AG10803 (cell line): ENCODE data around the gene GPATCH1.
A peak's percentile ranks its signal among the peaks of the same experiment; 100 is the strongest.
"Not testable (repeated sequence)": the region's sequence is repeated elsewhere in the genome, so short reads cannot be mapped to it uniquely, and the experiment has no call there.

Source experiments
- DNase-seq: peaks from one replicate; pipeline ENCODE4 v3.0.0; 2010; ENCODE audit warnings: low read depth
- H3K4me3 ChIP-seq: 2 replicates; pipeline ENCODE4 v1.5.1; 2011; ENCODE audit warnings: mild to moderate bottlenecking, low read length, control low read depth
- TF ChIP-seq, protein P1 (sequence below): conservative IDR thresholded peaks from 2 replicates; pipeline ENCODE4 v1.5.1; 2011; ENCODE audit warnings: mild to moderate bottlenecking, low read length, control low read depth, inconsistent platforms

The GPATCH1 gene

GRCh38 chr19:33040994-33041827, 39.8 kb upstream of the GPATCH1 start:
- DNase-seq: peak; percentile 29
- TF ChIP-seq, protein P1, sequence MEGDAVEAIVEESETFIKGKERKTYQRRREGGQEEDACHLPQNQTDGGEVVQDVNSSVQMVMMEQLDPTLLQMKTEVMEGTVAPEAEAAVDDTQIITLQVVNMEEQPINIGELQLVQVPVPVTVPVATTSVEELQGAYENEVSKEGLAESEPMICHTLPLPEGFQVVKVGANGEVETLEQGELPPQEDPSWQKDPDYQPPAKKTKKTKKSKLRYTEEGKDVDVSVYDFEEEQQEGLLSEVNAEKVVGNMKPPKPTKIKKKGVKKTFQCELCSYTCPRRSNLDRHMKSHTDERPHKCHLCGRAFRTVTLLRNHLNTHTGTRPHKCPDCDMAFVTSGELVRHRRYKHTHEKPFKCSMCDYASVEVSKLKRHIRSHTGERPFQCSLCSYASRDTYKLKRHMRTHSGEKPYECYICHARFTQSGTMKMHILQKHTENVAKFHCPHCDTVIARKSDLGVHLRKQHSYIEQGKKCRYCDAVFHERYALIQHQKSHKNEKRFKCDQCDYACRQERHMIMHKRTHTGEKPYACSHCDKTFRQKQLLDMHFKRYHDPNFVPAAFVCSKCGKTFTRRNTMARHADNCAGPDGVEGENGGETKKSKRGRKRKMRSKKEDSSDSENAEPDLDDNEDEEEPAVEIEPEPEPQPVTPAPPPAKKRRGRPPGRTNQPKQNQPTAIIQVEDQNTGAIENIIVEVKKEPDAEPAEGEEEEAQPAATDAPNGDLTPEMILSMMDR: no peak
- H3K4me3 ChIP-seq: no peak overlapping the region

GRCh38 chr19:33041828-33042160, 39.2 kb upstream of the GPATCH1 start:
- not testable (repeated sequence) for H3K4me3 ChIP-seq, DNase-seq

GRCh38 chr19:33047422-33047821, 33.6 kb upstream of the GPATCH1 start:
- DNase-seq: no peak
- no peak overlapping the region for H3K4me3 ChIP-seq

GRCh38 chr19:33048806-33049676, 31.9 kb upstream of the GPATCH1 start:
- TF ChIP-seq, protein P1: no peak
- no peak for DNase-seq

More at GRCh38 chr19:33047422-33047821, 33.6 kb upstream of the GPATCH1 start:
- TF ChIP-seq, protein P1: no peak

GRCh38 chr19:33050110-33050509, 30.9 kb upstream of the GPATCH1 start:
- TF ChIP-seq, protein P1: no peak
- no peak for DNase-seq
- H3K4me3 ChIP-seq: no peak overlapping the region

More at GRCh38 chr19:33048806-33049676, 31.9 kb upstream of the GPATCH1 start:
- H3K4me3 ChIP-seq: no peak overlapping the region

DNA sequence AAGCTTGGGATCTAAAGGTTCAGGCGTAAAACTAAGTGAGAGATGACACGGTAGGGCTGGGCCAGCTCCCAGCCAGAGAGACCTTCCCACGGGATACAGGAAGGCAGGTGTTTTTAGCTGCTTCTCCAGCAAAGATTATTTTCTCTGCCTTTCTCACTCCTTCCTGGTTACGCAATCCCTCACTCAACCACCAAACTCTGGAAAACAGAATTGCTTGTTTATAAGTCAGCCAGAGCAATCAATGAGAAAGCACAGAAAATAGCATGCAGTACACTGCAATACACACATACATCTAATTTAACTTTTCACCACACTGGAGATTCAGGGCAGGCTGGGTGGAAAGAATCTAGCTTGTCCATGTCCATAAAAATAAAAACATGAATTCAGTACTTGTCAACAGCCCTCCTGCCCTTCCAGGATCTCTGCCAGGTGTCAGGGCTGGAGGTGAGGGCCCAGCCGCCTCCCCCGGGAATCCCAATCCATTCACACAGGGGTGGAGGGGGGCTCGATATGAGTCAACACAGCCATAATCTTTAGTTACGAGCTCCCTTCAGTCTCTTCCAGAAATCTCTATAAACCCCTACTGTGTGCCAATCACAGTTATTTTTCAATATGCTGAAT, 28.5 kb upstream of the GPATCH1 start:
- no peak overlapping the region for H3K4me3 ChIP-seq
- DNase-seq: peak; percentile 49
- TF ChIP-seq, protein P1: no peak

DNA sequence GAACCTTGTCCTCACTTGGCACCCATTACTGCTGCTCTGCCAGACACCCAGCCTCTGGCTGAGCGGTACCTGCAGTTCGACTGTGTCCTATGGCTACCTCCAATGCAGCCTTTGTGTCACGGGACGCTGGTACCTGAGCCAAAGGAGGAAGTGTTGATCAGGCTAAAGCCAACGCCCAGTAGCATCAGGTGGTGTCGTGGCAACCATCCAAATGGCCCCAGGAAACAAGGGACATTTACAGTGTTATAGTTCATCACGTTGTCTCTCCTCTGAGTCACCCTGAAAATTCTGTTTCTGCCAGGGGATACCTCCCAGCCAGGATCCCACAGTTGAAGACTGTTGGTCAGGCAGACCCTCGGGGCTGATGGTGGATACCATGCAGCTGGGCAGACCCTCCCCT, 26.4 kb upstream of the GPATCH1 start:
- TF ChIP-seq, protein P1: no peak
- H3K4me3 ChIP-seq: no peak overlapping the region
- DNase-seq: no peak
